Type B pancreatic cell (in vitro differentiated cells): ENCODE measurements around the gene PBXIP1. TPM values are rescaled to one million over a fixed set of nuclear protein-coding genes. Genes with fewer than 3 reads are reported as not detected.

Experiments
- DNase-seq: peaks from one replicate; pipeline ENCODE4 v3.0.0; 2021; ENCODE audit warnings: mixed read lengths; ENCODE audit not compliant: unreplicated experiment; ENCODE audit errors: extremely low spot score
- H3K27ac Mint-ChIP-seq: 2 replicates; pipeline ENCODE4 v1.8.0; 2021; ENCODE audit warnings: mild to moderate bottlenecking, mixed read lengths
- H3K27me3 Mint-ChIP-seq: 2 replicates; pipeline ENCODE4 v1.8.0; 2021; ENCODE audit warnings: mixed read lengths
- H3K36me3 Mint-ChIP-seq: 2 replicates; pipeline ENCODE4 v1.8.0; 2021; ENCODE audit warnings: mixed read lengths
- H3K4me1 Mint-ChIP-seq: one replicate; pipeline ENCODE4 v1.8.0; 2021; ENCODE audit warnings: mixed read lengths; ENCODE audit not compliant: unreplicated experiment
- H3K4me3 Mint-ChIP-seq: 2 replicates; pipeline ENCODE4 v1.8.0; 2021; ENCODE audit warnings: mild to moderate bottlenecking, mixed read lengths
- H3K9me3 Mint-ChIP-seq: 2 replicates; pipeline ENCODE4 v1.8.0; 2021; ENCODE audit warnings: mixed read lengths
- CTCF ChIP-seq: fragments of 200-600 bp; sonication (generic); conservative IDR thresholded peaks from 2 replicates; pipeline ENCODE4 v1.5.0; 2021; ENCODE audit warnings: antibody characterized with exemption, mild to moderate bottlenecking
- long read RNA-seq: library from polyadenylated mRNA; unstranded; transcript quantifications from one replicate; pipeline ENCODE4 v2.0.0, GENCODE V29; 2020
- total RNA-seq: library from RNA; stranded (reverse); gene quantifications from 2 replicates; pipeline ENCODE4 v1.2.1, GENCODE V29; 2021; ENCODE audit warnings: low replicate concordance

The PBXIP1 gene, protein sequence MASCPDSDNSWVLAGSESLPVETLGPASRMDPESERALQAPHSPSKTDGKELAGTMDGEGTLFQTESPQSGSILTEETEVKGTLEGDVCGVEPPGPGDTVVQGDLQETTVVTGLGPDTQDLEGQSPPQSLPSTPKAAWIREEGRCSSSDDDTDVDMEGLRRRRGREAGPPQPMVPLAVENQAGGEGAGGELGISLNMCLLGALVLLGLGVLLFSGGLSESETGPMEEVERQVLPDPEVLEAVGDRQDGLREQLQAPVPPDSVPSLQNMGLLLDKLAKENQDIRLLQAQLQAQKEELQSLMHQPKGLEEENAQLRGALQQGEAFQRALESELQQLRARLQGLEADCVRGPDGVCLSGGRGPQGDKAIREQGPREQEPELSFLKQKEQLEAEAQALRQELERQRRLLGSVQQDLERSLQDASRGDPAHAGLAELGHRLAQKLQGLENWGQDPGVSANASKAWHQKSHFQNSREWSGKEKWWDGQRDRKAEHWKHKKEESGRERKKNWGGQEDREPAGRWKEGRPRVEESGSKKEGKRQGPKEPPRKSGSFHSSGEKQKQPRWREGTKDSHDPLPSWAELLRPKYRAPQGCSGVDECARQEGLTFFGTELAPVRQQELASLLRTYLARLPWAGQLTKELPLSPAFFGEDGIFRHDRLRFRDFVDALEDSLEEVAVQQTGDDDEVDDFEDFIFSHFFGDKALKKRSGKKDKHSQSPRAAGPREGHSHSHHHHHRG
- total RNA-seq, result 57.3 and 65.8 TPM in 2 replicates
- long read RNA-seq, transcript PBXIP1-202 (11 exons, 3,212 nt), result major isoform, 16 of 28 reads
- long read RNA-seq, partial matches to known transcripts, result 8 of 28 reads
- long read RNA-seq, other reads (novel, unspliced or antisense), result 4 of 28 reads

DNA sequence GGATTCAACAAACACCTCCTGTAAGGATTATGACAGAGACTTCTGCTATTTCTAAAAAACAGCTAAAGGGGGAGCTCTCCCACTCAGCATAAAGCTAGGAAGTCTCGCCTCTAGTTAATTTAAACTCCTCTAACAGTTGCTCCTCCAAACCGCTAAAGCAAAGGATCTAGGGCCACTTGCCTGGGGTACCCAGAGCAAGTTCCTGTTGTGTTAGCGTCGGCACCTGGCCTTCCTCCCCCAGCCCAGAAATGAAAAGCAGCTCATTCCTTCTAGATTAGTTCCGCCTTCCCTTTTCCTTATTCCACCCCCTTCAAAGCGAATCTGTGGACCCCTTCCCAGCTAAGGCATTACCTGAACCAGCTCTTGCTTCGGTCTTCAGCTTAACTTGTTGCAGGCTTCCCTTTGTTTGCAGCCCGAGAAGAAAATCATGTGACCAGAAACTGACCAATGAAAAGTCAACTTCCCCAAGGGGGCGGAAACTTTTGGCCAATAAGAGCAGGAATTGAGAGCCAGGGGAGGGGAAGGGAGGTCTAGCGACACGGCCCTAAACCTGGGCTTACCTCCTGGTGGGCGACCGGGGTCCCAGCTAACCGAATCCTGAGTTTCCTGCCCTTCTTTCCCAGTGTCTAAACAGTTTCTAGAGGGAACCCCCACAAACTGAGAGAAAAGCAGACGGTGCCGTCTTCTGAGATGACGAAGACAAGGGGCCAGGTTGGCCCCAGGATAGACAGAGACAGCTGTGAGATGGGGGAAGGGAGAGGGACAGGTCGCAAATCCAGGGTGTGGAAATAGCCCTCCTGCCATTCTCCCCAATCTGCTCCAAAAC is at the start of gene PBXIP1:
PBXIP1 (minus strand) TSS at position 382 of the 826 bp plus-strand sequence. CDS start 2,378 bp downstream, outside the sequence.
- Mint-ChIP-seq H3K9me3 (no peaks in the 10 kb centered on the region), H3K27me3 (no peaks in the 10 kb centered on the region), H3K4me1 (peaks cover 59% of the 10 kb centered on the region), H3K4me3 (peak within 1 kb of the TSS; percentile 99), H3K36me3 (peaks cover 3% of the 10 kb centered on the region), H3K27ac (peak within 1 kb of the TSS; percentile 97)
- DNase-seq, result no peak
- TF ChIP-seq CTCF, result peak; percentile 33

DNA sequence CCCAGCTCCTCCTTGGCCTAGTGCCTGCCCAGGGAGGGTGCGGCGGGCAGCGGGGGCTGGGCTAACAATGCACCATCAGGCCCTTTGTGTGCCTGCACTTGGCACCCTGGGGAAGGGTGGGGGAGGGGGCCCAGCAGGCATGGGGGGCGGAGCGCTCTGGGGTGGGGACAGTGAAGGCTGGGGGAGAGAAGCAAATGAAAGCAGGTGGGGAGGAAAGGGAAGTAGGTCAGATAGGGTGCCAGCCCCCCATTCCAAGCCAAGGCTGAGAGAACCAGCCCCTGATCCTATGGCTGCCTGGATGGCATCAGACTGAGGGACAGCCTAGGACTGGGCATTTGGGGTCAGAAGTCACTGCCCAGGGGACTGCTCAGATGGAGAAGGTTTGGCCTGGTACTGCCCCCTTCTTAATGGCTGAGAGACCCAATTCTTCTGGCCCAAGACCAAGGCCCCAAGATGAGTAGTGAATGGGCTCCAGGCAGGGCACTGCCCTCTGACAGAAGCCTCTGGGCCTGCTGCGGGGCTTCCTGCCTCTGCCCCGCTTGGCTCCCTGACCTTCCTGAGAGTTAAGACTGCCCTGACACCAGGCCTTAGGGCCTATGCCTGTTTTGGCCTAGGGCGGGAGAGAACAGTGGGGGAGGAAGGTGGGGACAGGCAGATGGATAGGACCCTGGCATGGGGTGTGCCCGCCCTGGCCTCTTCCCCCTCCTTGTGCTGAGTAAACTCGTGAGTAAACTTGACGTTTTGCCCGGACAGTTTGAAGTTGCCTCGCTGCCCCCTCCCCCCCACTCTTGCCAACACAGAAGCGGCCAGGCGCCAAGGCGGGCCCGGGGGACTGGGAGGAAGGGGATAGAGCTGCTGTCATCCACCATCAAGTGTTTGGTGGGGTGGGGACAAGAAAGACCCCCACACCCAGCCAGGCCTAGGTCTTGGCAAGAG is 49.4 kb upstream of the PBXIP1 start:
- Mint-ChIP-seq H3K9me3 (no peaks in the 10 kb centered on the region), H3K4me3 (peak overlapping the region; percentile 55), H3K27me3 (no peaks in the 10 kb centered on the region), H3K27ac (no peak overlapping the region), H3K4me1 (peaks cover 21% of the 10 kb centered on the region), H3K36me3 (no peaks in the 10 kb centered on the region)
- no peak for DNase-seq
- TF ChIP-seq CTCF, result no peak

GRCh38 chr1:155004352-155005075 is 48.6 kb upstream of the PBXIP1 start:
- H3K4me3 Mint-ChIP-seq, result peak overlapping the region; percentile 89
- H3K36me3 Mint-ChIP-seq, result no peaks in the 10 kb centered on the region
- H3K27me3 Mint-ChIP-seq, result no peaks in the 10 kb centered on the region
- H3K4me1 Mint-ChIP-seq, result peaks cover 16% of the 10 kb centered on the region
- no peak for DNase-seq
- H3K9me3 Mint-ChIP-seq, result no peaks in the 10 kb centered on the region
- TF ChIP-seq CTCF, result no peak
- H3K27ac Mint-ChIP-seq, result peak overlapping the region; percentile 87

GRCh38 chr1:155003766-155004351 is 48.0 kb upstream of the PBXIP1 start:
- Mint-ChIP-seq H3K4me1 (peaks cover 20% of the 10 kb centered on the region), H3K27ac (peak overlapping the region; percentile 92), H3K36me3 (no peaks in the 10 kb centered on the region), H3K4me3 (peak overlapping the region; percentile 96), H3K27me3 (no peaks in the 10 kb centered on the region), H3K9me3 (no peaks in the 10 kb centered on the region)
- no peak for DNase-seq
- TF ChIP-seq CTCF, result no peak
